Measurements from ENCODE around the gene GMCL1. TPM values are rescaled to one million over a fixed set of nuclear protein-coding genes. Genes with fewer than 3 reads are reported as not detected.

Gene GMCL1
- total RNA-seq, 1 experiment from 2014 or later: 17.4 TPM

DNA sequence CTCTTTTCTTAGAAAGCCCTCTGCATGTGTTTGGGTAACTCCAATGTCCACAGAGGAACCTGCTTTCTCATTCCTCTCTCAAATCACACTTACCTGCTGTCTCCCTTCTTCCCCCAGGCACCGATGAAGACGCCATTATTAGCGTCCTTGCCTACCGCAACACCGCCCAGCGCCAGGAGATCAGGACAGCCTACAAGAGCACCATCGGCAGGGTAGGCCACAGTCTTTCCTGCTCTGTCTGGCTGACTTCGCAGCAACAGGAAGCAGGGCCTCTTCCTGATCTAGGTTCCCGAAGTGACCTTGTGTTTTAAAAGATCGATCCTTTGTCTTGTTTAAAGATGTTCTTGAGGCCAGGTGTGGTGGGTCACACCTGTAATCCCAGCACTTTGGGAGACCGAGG is 25.0 kb upstream of the GMCL1 start:
- BruUV-seq (replicated peaks): no TSS peak
- intact Hi-C loops (cut with micrococcal nuclease; ENCODE audit: unreplicated experiment): no loop called here
- Histone ChIP-seq H4K20me1 (ENCODE audit: insufficient read depth) (no peaks in the 10 kb centered on the region), H3K27ac (no peak overlapping the region), H2AFZ (no peak overlapping the region), H3K9me2 (ENCODE audit: insufficient read depth) (no peaks in the 10 kb centered on the region), H3K4me3 (no peak overlapping the region), H3K36me3 (ENCODE audit: low read depth) (no peaks in the 10 kb centered on the region; the same call in 1 of the 2 replicates), H3K9me3 (ENCODE audit: insufficient read depth, low read depth) (no peaks in the 10 kb centered on the region), H3K4me1 (replicated peaks; ENCODE audit: insufficient read depth) (peaks cover 5% of the 10 kb centered on the region; the same call in 1 of the 2 replicates), H3K4me2 (no peak overlapping the region), H3F3A (ENCODE audit: insufficient read depth, low read depth) (no peaks in the 10 kb centered on the region), H3K27me3 (ENCODE audit: insufficient read depth, low read depth) (no peaks in the 10 kb centered on the region), H3K79me2 (ENCODE audit: low read depth) (no peaks in the 10 kb centered on the region)
- ChIA-PET POLR2A (ENCODE audit: unreplicated experiment) (no interaction called here), CTCF (no interaction called here)
- no peak for DNase-seq
- TF ChIP-seq EZH2 (IDR thresholded peaks at IDR 0.05; ENCODE audit: low read depth): no peak

DNA sequence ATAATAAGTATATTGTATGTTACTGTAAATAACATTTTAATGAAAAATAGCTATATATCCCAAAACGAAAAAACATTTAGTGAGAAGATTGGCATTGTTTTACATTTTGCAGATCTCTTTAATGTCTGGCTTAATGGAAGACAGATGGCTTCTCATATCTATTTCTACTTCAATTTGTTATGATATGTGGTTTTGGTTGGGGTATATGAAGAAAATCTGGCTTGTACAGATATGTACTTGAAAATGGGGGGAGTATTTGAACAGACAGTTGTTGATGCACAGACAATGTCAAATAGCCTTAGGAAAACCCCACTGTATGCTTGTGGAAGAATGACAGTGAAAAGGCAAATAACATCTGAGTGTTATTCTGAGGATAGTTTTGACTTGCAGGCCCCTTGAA is 23.6 kb upstream of the GMCL1 start:
- BruUV-seq (replicated peaks): no TSS peak
- Histone ChIP-seq H3K4me2 (no peak overlapping the region), H2AFZ (no peak overlapping the region), H4K20me1 (ENCODE audit: insufficient read depth) (no peaks in the 10 kb centered on the region), H3K27me3 (ENCODE audit: insufficient read depth, low read depth) (no peaks in the 10 kb centered on the region), H3K9me3 (ENCODE audit: insufficient read depth, low read depth) (no peaks in the 10 kb centered on the region), H3K79me2 (ENCODE audit: low read depth) (no peaks in the 10 kb centered on the region), H3K27ac (no peak overlapping the region), H3F3A (ENCODE audit: insufficient read depth, low read depth) (no peaks in the 10 kb centered on the region), H3K9me2 (ENCODE audit: insufficient read depth) (no peaks in the 10 kb centered on the region), H3K4me1 (replicated peaks; ENCODE audit: insufficient read depth) (no peaks in the 10 kb centered on the region), H3K36me3 (ENCODE audit: low read depth) (no peaks in the 10 kb centered on the region; the same call in 1 of the 2 replicates), H3K4me3 (no peak overlapping the region)
- DNase-seq: no peak
- TF ChIP-seq EZH2 (IDR thresholded peaks at IDR 0.05; ENCODE audit: low read depth): no peak
- TF ChIP-seq, protein P1, sequence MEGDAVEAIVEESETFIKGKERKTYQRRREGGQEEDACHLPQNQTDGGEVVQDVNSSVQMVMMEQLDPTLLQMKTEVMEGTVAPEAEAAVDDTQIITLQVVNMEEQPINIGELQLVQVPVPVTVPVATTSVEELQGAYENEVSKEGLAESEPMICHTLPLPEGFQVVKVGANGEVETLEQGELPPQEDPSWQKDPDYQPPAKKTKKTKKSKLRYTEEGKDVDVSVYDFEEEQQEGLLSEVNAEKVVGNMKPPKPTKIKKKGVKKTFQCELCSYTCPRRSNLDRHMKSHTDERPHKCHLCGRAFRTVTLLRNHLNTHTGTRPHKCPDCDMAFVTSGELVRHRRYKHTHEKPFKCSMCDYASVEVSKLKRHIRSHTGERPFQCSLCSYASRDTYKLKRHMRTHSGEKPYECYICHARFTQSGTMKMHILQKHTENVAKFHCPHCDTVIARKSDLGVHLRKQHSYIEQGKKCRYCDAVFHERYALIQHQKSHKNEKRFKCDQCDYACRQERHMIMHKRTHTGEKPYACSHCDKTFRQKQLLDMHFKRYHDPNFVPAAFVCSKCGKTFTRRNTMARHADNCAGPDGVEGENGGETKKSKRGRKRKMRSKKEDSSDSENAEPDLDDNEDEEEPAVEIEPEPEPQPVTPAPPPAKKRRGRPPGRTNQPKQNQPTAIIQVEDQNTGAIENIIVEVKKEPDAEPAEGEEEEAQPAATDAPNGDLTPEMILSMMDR (conservative IDR thresholded peaks at IDR 0.05): no peak
- intact Hi-C loops (cut with micrococcal nuclease; ENCODE audit: unreplicated experiment): no loop called here
- ChIA-PET POLR2A (ENCODE audit: unreplicated experiment) (no interaction called here), CTCF (no interaction called here)

DNA sequence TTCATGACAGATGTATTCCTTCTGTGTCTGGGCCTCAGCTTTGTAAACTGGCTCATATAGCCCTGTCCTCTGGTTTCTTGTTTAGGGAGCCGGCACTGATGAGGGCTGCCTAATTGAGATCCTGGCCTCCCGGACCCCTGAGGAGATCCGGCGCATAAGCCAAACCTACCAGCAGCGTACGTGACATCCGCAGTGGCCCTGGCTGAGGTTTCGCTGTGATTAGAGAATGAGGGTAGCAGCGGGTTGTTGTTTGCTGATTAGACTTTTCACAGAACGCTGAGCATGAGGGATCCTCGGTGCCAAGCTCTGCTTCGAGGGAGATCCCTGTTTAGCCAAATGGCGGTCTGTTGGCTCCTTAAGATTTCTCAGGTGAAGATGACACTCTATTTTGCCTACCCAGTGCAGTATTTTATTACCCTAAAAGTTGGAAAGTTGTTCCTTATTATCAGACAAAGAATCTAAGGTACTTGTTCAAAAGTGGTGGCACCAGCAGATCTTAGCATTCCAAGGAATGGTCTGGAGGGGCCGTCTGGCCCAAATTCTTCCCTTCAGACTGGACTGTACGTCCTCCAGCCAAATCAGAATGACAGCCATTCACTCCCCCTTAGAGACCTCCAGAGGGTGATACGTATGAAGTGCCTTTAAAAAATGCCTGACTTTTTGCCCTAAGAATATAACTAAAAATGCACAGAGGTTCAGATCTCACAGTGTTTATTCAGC is 21.5 kb upstream of the GMCL1 start:
- no peaks in the 10 kb centered on the region for H3K9me3 ChIP-seq (ENCODE audit: insufficient read depth, low read depth)
- intact Hi-C loops (cut with micrococcal nuclease; ENCODE audit: unreplicated experiment): no loop called here
- H3K27ac ChIP-seq: no peak overlapping the region
- H3K4me1 ChIP-seq (replicated peaks; ENCODE audit: insufficient read depth): no peaks in the 10 kb centered on the region
- no peak overlapping the region for H3K4me2 ChIP-seq
- H3K79me2 ChIP-seq (ENCODE audit: low read depth): no peaks in the 10 kb centered on the region
- H4K20me1 ChIP-seq (ENCODE audit: insufficient read depth): no peaks in the 10 kb centered on the region
- TF ChIP-seq EZH2 (IDR thresholded peaks at IDR 0.05; ENCODE audit: low read depth): no peak
- POLR2A ChIA-PET (ENCODE audit: unreplicated experiment): no interaction called here
- no peak for DNase-seq
- BruUV-seq (replicated peaks): no TSS peak
- H2AFZ ChIP-seq: no peak overlapping the region
- H3K9me2 ChIP-seq (ENCODE audit: insufficient read depth): no peaks in the 10 kb centered on the region
- H3K4me3 ChIP-seq: no peak overlapping the region
- CTCF ChIA-PET: no interaction called here
- H3F3A ChIP-seq (ENCODE audit: insufficient read depth, low read depth): no peaks in the 10 kb centered on the region
- H3K27me3 ChIP-seq (ENCODE audit: insufficient read depth, low read depth): no peaks in the 10 kb centered on the region
- no peaks in the 10 kb centered on the region; the same call in 1 of the 2 replicates for H3K36me3 ChIP-seq (ENCODE audit: low read depth)

DNA sequence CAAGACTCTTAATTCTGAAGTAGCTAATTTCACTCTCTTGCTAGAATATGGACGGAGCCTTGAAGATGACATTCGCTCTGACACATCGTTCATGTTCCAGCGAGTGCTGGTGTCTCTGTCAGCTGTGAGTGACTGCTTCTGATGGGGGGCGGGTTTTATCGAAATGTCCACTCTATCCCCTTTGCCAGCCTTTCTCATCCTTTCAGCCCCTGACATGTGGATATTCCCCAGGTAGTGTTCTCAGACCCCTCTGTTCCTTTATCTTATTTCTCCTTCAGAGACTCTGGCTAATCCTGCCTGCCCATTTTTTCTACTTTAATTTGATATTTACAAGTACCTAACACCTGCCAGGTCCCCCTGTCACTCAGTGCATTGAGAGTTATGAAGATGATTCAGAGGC is 18.9 kb upstream of the GMCL1 start:
- no peaks in the 10 kb centered on the region for H3K27me3 ChIP-seq (ENCODE audit: insufficient read depth, low read depth)
- ChIA-PET POLR2A (ENCODE audit: unreplicated experiment) (no interaction called here), CTCF (no interaction called here)
- no peaks in the 10 kb centered on the region for H4K20me1 ChIP-seq (ENCODE audit: insufficient read depth)
- no peak overlapping the region for H3K4me3 ChIP-seq
- intact Hi-C loops (cut with micrococcal nuclease; ENCODE audit: unreplicated experiment): no loop called here
- BruUV-seq (replicated peaks): no TSS peak
- H3F3A ChIP-seq (ENCODE audit: insufficient read depth, low read depth): no peaks in the 10 kb centered on the region
- no peaks in the 10 kb centered on the region for H3K9me3 ChIP-seq (ENCODE audit: insufficient read depth, low read depth)
- no peak overlapping the region for H3K4me2 ChIP-seq
- DNase-seq: no peak
- no peaks in the 10 kb centered on the region for H3K9me2 ChIP-seq (ENCODE audit: insufficient read depth)
- H3K36me3 ChIP-seq (ENCODE audit: low read depth): no peaks in the 10 kb centered on the region
- H3K79me2 ChIP-seq (ENCODE audit: low read depth): no peaks in the 10 kb centered on the region
- TF ChIP-seq, protein P1 (conservative IDR thresholded peaks at IDR 0.05): no peak
- no peak for TF ChIP-seq EZH2 (IDR thresholded peaks at IDR 0.05; ENCODE audit: low read depth)
- no peak overlapping the region for H2AFZ ChIP-seq
- H3K4me1 ChIP-seq (replicated peaks; ENCODE audit: insufficient read depth): no peaks in the 10 kb centered on the region
- H3K27ac ChIP-seq: no peak overlapping the region

Measured in PC-9 (cell line).